Endodermal cell (in vitro differentiated cells): ENCODE results near the gene LTA. TPM values are rescaled to one million over a fixed set of nuclear protein-coding genes. Genes with fewer than 3 reads are reported as not detected.

Experiments
- DNase-seq: peaks from one replicate; pipeline ENCODE4 v3.0.0-alpha.2; 2017
- H3K27ac ChIP-seq: 2 replicates; pipeline ENCODE4 v1.5.1; 2013; ENCODE audit warnings: mild to moderate bottlenecking, low read depth, low read length, moderate library complexity
- H3K27me3 ChIP-seq: 2 replicates; pipeline ENCODE4 v1.6.1; 2013; ENCODE audit warnings: mild to moderate bottlenecking, low read length, moderate library complexity; ENCODE audit not compliant: insufficient read depth, control insufficient read depth, poor library complexity, severe bottlenecking
- H3K36me3 ChIP-seq: 2 replicates; pipeline ENCODE4 v1.7.0; 2013; ENCODE audit warnings: mild to moderate bottlenecking, low read length, moderate library complexity; ENCODE audit not compliant: control insufficient read depth, insufficient read depth
- H3K4me1 ChIP-seq: one replicate; pipeline ENCODE4 v1.7.0; 2013; ENCODE audit warnings: low read length; ENCODE audit not compliant: control insufficient read depth, insufficient read depth
- H3K4me3 ChIP-seq: 2 replicates; pipeline ENCODE4 v1.5.1; 2013; ENCODE audit warnings: mild to moderate bottlenecking, low read length, moderate library complexity
- H3K9ac ChIP-seq: 2 replicates; pipeline ENCODE4 v1.6.1; 2013; ENCODE audit warnings: mild to moderate bottlenecking, low read length, moderate library complexity; ENCODE audit not compliant: poor library complexity, severe bottlenecking; ENCODE audit errors: extremely low read depth
- H3K9me3 ChIP-seq: 2 replicates; pipeline ENCODE4 v1.6.1; 2013; ENCODE audit warnings: mild to moderate bottlenecking, low read length, moderate library complexity; ENCODE audit not compliant: control insufficient read depth
- H3K27ac Mint-ChIP-seq: 2 replicates; pipeline ENCODE4 v1.8.0; 2020; ENCODE audit warnings: mixed read lengths
- H3K27me3 Mint-ChIP-seq: 2 replicates; pipeline ENCODE4 v1.8.0; 2021; ENCODE audit warnings: mild to moderate bottlenecking, mixed read lengths; ENCODE audit not compliant: insufficient read depth
- H3K36me3 Mint-ChIP-seq: 2 replicates; pipeline ENCODE4 v1.8.0; 2020; ENCODE audit warnings: low read depth, mixed read lengths
- H3K4me1 Mint-ChIP-seq: 2 replicates; pipeline ENCODE4 v1.8.0; 2020; ENCODE audit warnings: mixed read lengths
- H3K4me3 Mint-ChIP-seq: 2 replicates; pipeline ENCODE4 v1.8.0; 2020; ENCODE audit warnings: mild to moderate bottlenecking, moderate library complexity, mixed read lengths
- H3K9me3 Mint-ChIP-seq: 2 replicates; pipeline ENCODE4 v1.8.0; 2020; ENCODE audit warnings: mild to moderate bottlenecking, mixed read lengths
- WGBS, 2 experiments: methylation state at CpG; one replicate each; pipeline versions ENCODE4 v1.1.5 to v1.1.7; 2013; ENCODE audit warnings: missing lambda C conversion rate in 2 of 2, mixed read lengths in 1 of 2; ENCODE audit not compliant: insufficient coverage in 1 of 2, insufficient read length in 1 of 2; 5-methylcytosine and 5-hydroxymethylcytosine counted together
- total RNA-seq, 2 donors: library from RNA; stranded (reverse); fragmentation: NEBNext Ultra II Directional in 1 of 2; extraction: Animal tissue kit (Norgen Biotek cat#: 25700) in 1 of 2; gene quantifications; 2 replicates in 1 of 2; 3 replicates in 1 of 2; pipeline ENCODE4 v1.2.1, GENCODE V29; 2021
- TF ChIP-seq, protein P1 (sequence below): fragments of 200-600 bp; sonication (generic); conservative IDR thresholded peaks from 2 replicates; pipeline ENCODE4 v1.5.0; 2021; ENCODE audit warnings: antibody characterized with exemption, mild to moderate bottlenecking

The LTA gene
- total RNA-seq, 2 donors from 2014 or later = not detected

DNA sequence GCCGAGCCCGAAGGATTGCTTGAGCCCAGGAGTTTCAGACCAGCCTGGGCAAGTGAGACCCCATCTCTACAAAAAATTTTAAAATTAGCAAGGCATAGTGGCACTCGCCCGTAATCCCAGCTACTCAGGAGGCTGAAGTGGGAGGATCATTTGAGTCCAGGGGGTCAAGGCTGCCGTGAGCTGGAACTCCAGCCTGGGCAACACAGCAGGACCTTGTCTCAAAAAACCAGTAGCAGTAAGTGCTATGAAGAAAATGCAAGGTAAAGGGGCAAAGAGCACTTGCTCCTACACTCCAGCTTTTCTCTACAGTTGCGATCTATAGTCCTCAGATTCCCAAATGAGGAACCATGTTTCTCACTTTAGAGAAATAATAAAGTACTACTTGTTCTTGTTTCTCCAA is 28.4 kb upstream of the LTA start:
- no peak for DNase-seq
- Histone ChIP-seq H3K27me3 (no peaks in the 10 kb centered on the region), H3K36me3 (peaks cover 26% of the 10 kb centered on the region), H3K9ac (no peak overlapping the region), H3K9me3 (no peaks in the 10 kb centered on the region), H3K4me3 (no peak overlapping the region), H3K4me1 (peaks cover 11% of the 10 kb centered on the region), H3K27ac (no peak overlapping the region)
- Mint-ChIP-seq H3K4me1 (peaks cover 31% of the 10 kb centered on the region), H3K4me3 (no peak overlapping the region), H3K9me3 (no peaks in the 10 kb centered on the region), H3K27me3 (no peaks in the 10 kb centered on the region), H3K36me3 (peaks cover 25% of the 10 kb centered on the region), H3K27ac (no peak overlapping the region)
- WGBS, 2 experiments = 95 to 96% methylated on average over 6 of the region's 6 CpGs
- TF ChIP-seq, protein P1, sequence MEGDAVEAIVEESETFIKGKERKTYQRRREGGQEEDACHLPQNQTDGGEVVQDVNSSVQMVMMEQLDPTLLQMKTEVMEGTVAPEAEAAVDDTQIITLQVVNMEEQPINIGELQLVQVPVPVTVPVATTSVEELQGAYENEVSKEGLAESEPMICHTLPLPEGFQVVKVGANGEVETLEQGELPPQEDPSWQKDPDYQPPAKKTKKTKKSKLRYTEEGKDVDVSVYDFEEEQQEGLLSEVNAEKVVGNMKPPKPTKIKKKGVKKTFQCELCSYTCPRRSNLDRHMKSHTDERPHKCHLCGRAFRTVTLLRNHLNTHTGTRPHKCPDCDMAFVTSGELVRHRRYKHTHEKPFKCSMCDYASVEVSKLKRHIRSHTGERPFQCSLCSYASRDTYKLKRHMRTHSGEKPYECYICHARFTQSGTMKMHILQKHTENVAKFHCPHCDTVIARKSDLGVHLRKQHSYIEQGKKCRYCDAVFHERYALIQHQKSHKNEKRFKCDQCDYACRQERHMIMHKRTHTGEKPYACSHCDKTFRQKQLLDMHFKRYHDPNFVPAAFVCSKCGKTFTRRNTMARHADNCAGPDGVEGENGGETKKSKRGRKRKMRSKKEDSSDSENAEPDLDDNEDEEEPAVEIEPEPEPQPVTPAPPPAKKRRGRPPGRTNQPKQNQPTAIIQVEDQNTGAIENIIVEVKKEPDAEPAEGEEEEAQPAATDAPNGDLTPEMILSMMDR = no peak

DNA sequence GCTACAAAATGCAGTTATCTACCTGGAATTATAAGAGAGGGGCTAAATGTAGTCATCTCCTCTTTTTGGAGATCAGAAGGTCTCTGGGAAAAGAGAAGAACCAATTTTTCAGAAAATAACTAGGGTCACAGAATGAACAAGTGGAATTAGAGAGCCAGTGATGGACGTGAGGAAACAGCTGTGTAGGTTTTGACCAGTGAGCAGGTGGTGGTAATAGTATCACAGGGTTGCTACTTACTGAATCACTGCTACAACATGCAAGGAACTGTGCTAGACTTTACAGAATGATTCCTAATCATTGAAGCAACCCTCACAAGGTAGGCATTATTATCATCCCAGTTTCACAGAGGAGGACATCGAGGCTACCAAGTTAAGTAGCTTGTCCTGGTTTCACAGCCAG is 27.4 kb upstream of the LTA start:
- no peaks in the 10 kb centered on the region for H3K27me3 Mint-ChIP-seq
- H3K27ac Mint-ChIP-seq = no peak overlapping the region
- peaks cover 23% of the 10 kb centered on the region for H3K36me3 Mint-ChIP-seq
- no peaks in the 10 kb centered on the region for H3K27me3 ChIP-seq
- H3K27ac ChIP-seq = no peak overlapping the region
- H3K4me3 Mint-ChIP-seq = no peak overlapping the region
- H3K9me3 Mint-ChIP-seq = no peaks in the 10 kb centered on the region
- H3K4me1 Mint-ChIP-seq = peaks cover 21% of the 10 kb centered on the region
- TF ChIP-seq, protein P1 = no peak
- 86 to 92% methylated on average over 1 to 2 of the region's 2 CpGs for WGBS, 2 experiments
- peaks cover 9% of the 10 kb centered on the region for H3K4me1 ChIP-seq
- H3K4me3 ChIP-seq = no peak overlapping the region
- no peak overlapping the region for H3K9ac ChIP-seq
- peaks cover 26% of the 10 kb centered on the region for H3K36me3 ChIP-seq
- no peaks in the 10 kb centered on the region for H3K9me3 ChIP-seq
- no peak for DNase-seq

DNA sequence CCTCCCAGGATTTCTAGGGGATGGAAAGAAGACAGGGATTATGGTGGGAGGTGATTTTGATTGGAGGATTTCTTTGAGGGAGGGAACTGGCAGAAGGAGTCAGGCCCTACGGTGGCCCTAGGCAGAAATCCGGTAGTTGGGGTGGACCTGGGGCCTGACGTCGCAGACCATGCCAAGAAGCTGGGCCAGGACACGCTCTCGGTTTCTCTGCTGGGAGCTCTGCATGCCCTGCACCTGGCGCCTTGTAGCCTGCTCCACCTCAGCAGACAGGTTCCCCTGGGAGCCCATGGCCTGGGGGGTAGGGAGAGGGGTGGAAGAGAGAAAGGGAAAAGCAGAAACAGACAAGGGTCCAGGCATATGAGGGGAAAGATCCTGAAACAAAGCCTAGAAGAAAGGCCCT is 26.8 kb upstream of the LTA start:
- H3K4me1 Mint-ChIP-seq = peaks cover 15% of the 10 kb centered on the region
- no peaks in the 10 kb centered on the region for H3K27me3 ChIP-seq
- H3K36me3 ChIP-seq = peaks cover 24% of the 10 kb centered on the region
- H3K9me3 Mint-ChIP-seq = no peaks in the 10 kb centered on the region
- no peak overlapping the region for H3K9ac ChIP-seq
- peaks cover 6% of the 10 kb centered on the region for H3K4me1 ChIP-seq
- H3K27me3 Mint-ChIP-seq = no peaks in the 10 kb centered on the region
- no peak overlapping the region for H3K27ac ChIP-seq
- no peak for DNase-seq
- no peaks in the 10 kb centered on the region for H3K9me3 ChIP-seq
- no peak overlapping the region for H3K4me3 Mint-ChIP-seq
- peaks cover 19% of the 10 kb centered on the region for H3K36me3 Mint-ChIP-seq
- TF ChIP-seq, protein P1 = no peak
- no peak overlapping the region for H3K27ac Mint-ChIP-seq
- 89 to 95% methylated on average over 6 to 7 of the region's 7 CpGs for WGBS, 2 experiments
- H3K4me3 ChIP-seq = no peak overlapping the region
